Gastroesophageal sphincter (tissue), 4 donors: Measurements from ENCODE around the gene BTF3L4. TPM values are rescaled to one million over a fixed set of nuclear protein-coding genes. Genes with fewer than 3 reads are reported as not detected.

Source experiments
- ATAC-seq: fragments of 150-250 bp; one replicate; pipeline ENCODE4 v1.9.1; 2016; ENCODE audit warnings: mild to moderate bottlenecking, moderate library complexity
- H3K27ac ChIP-seq, 4 donors: fragments of 200-600 bp; sonication (generic) in 3 of 4; 1 replicate in 3 of 4; 2 replicates in 1 of 4; pipeline ENCODE4 v1.5.1; 2016 to 2019
- H3K27me3 ChIP-seq: fragments of 200-600 bp; sonication (generic); one replicate; pipeline ENCODE4 v1.5.1; 2019
- H3K36me3 ChIP-seq, 2 donors: fragments of 200-600 bp; sonication (generic); one replicate each; pipeline ENCODE4 v1.5.1; 2019; ENCODE audit warnings: control low read depth in 1 of 2
- H3K4me1 ChIP-seq, 3 donors: fragments of 200-600 bp; sonication (generic); 1 replicate in 2 of 3; 2 replicates in 1 of 3; pipeline ENCODE4 v1.5.1; 2016 to 2019; ENCODE audit warnings: control low read depth in 2 of 3
- H3K4me3 ChIP-seq, 2 donors: fragments of 200-600 bp; sonication (generic); one replicate each; pipeline ENCODE4 v1.5.1; 2019; ENCODE audit warnings: mild to moderate bottlenecking in 1 of 2, moderate library complexity in 1 of 2
- H3K9me3 ChIP-seq, 3 donors: fragments of 200-600 bp; sonication (generic); one replicate each; pipeline ENCODE4 v1.5.1; 2017 to 2019; ENCODE audit warnings: control low read depth in 2 of 3
- EP300 ChIP-seq: sonication (generic); formaldehyde crosslinking; IDR thresholded peaks from one replicate; pipeline ENCODE4 v1.6.1; 2017; ENCODE audit warnings: antibody characterized with exemption, mild to moderate bottlenecking
- POLR2A ChIP-seq, 2 donors: fragments of 450-650 bp; IDR thresholded peaks; one replicate each; pipeline ENCODE4 v1.6.1; 2017; ENCODE audit warnings: antibody characterized with exemption in 2 of 2, mild to moderate bottlenecking in 2 of 2, moderate library complexity in 1 of 2
- POLR2AphosphoS5 ChIP-seq: sonication (generic); formaldehyde crosslinking; IDR thresholded peaks from one replicate; pipeline ENCODE4 v1.6.1; 2017; ENCODE audit warnings: antibody characterized with exemption
- WGBS, 2 donors: methylation state at CpG; one replicate each; pipeline ENCODE4 v1.1.5; 2018; ENCODE audit warnings: low coverage in 1 of 2; 5-methylcytosine and 5-hydroxymethylcytosine counted together
- total RNA-seq, 4 donors: library from RNA; depleted of rRNA; stranded (reverse); fragments of >200 nt; gene quantifications; one replicate each; pipeline ENCODE4 v1.1.0, GENCODE V29; 2016
- TF ChIP-seq, protein P1 (sequence below), 4 experiments: fragments of 200-600 bp in 2 of 4; fragments of 450-650 bp in 2 of 4; sonication (generic) in 1 of 4; IDR thresholded peaks; one replicate each; pipeline ENCODE4 v1.5.1; 2017 to 2019; ENCODE audit warnings: antibody characterized with exemption in 4 of 4, mild to moderate bottlenecking in 2 of 4, moderate library complexity in 2 of 4

The BTF3L4 gene
- total RNA-seq, 4 donors from 2014 or later: 31.4 to 64.5 (median 42.0) TPM

DNA sequence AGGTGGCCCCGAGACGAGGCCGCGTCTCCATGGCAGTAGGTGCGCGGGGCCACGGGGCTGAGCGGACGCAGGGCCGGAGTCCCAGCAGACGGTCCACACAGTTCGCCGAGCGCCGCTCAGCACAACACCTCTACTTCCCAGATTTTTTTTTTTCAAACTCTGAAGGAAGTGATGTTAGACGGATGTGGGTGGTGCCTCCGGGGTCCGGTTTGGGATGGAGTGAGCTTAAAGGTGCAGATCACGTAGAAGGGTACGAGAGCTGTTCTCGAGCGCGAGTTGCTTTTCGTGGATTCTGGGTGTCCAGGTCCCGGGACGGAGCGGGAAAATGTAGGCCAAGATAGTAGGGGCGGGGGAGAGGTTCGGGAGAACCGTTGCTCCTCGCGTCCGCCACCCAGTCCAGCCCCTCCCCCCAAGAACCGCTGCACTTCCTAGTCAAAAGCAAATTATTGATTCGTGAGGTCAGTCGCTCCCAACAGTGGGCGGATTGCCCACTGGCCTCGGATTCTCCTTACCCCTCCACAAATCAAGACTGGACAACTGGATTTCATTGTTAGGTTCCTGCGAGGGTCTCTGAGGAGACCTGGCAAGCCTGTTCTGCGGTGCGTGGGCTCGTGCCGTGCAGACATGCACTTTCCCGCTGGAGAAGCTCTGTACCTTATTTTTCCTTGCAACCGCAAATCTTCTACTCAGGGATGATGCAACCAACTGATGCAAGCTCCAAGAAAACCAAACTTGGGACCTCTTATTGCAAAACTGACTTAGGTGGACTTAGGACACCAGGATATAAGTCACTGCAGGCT is 829 bp upstream of the BTF3L4 start, which contains the start of gene TXNDC12:
TSS of gene TXNDC12 (minus strand) at position 126 of the 800 bp plus-strand sequence. CDS start at position 31, 95 bp downstream.
- H3K4me1 ChIP-seq: peaks cover 7 to 58% (median 7%) of the 10 kb centered on the region in 3 donors
- no peak for TF ChIP-seq EP300
- TF ChIP-seq POLR2AphosphoS5: peak; percentile 59
- TF ChIP-seq, protein P1, sequence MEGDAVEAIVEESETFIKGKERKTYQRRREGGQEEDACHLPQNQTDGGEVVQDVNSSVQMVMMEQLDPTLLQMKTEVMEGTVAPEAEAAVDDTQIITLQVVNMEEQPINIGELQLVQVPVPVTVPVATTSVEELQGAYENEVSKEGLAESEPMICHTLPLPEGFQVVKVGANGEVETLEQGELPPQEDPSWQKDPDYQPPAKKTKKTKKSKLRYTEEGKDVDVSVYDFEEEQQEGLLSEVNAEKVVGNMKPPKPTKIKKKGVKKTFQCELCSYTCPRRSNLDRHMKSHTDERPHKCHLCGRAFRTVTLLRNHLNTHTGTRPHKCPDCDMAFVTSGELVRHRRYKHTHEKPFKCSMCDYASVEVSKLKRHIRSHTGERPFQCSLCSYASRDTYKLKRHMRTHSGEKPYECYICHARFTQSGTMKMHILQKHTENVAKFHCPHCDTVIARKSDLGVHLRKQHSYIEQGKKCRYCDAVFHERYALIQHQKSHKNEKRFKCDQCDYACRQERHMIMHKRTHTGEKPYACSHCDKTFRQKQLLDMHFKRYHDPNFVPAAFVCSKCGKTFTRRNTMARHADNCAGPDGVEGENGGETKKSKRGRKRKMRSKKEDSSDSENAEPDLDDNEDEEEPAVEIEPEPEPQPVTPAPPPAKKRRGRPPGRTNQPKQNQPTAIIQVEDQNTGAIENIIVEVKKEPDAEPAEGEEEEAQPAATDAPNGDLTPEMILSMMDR (IDR thresholded peaks at IDR 0.05): no peak
- TF ChIP-seq POLR2A (IDR thresholded peaks at IDR 0.05): peak; percentile 33 to 40
- WGBS, 2 donors: 0 to 1% methylated on average over 26 to 37 of the region's 45 CpGs

DNA sequence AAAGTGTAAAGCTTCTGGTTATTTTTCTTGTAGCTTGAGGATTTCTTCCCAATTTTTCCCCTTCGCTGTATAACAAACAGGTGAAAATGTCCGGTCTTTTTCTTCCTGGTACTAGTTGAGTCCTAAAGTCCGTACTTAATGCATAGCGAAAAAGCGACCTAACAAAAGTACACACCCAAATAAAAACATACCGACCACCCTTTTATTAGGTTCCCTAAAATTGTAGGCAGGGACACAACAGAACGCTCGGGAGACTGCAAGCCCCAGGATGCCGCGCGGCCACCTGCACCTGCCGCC is 281 bp upstream of the BTF3L4 start:
- ATAC-seq: no peak
- H3K27ac ChIP-seq: peak overlapping the region; percentile 87 to 96 (median 91)
- peak overlapping the region; percentile 79 to 87 for H3K4me3 ChIP-seq
- no peaks in the 10 kb centered on the region for H3K27me3 ChIP-seq
- WGBS, 2 donors: 0% methylated on average over 2 to 8 of the region's 12 CpGs
- H3K4me1 ChIP-seq: peaks cover 7 to 61% (median 7%) of the 10 kb centered on the region in 3 donors
- no peaks in the 10 kb centered on the region for H3K9me3 ChIP-seq
- H3K36me3 ChIP-seq: peaks cover 0 to 28% of the 10 kb centered on the region in 2 donors
- no peak for TF ChIP-seq POLR2A (IDR thresholded peaks at IDR 0.05)
- TF ChIP-seq, protein P1 (IDR thresholded peaks at IDR 0.05): no peak
- TF ChIP-seq EP300: no peak
- no peak for TF ChIP-seq POLR2AphosphoS5

More for the DNA sequence above, 829 bp upstream of the BTF3L4 start, which contains the start of gene TXNDC12:
- peak within 1 kb of the TSS; percentile 87 to 96 (median 91) for H3K27ac ChIP-seq
- peak; percentile 74 for ATAC-seq
- H3K36me3 ChIP-seq: peaks cover 0 to 26% of the 10 kb centered on the region in 2 donors
- no peaks in the 10 kb centered on the region for H3K9me3 ChIP-seq
- H3K4me3 ChIP-seq: peak within 1 kb of the TSS; percentile 79 to 87
- no peaks in the 10 kb centered on the region for H3K27me3 ChIP-seq

DNA sequence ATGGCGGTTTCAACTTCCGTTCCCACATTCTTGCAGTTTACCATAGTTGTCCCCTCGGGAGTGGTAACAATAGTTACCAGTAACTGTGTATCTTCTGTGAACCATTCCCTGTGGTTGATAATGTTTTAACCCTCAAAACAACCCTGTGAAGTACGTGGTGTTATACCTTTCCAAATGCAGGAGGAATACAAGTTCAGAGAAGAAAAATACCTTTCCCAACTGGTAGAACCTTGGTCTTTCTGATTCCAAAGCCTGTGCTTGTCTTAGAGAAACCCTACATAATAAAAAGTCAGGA is 789 bp downstream of the BTF3L4 start:
- H3K36me3 ChIP-seq: peaks cover 0 to 28% of the 10 kb centered on the region in 2 donors
- no peak for TF ChIP-seq EP300
- no peak for TF ChIP-seq POLR2AphosphoS5
- TF ChIP-seq, protein P1 (IDR thresholded peaks at IDR 0.05): no peak
- TF ChIP-seq POLR2A (IDR thresholded peaks at IDR 0.05): no peak
- H3K9me3 ChIP-seq: no peaks in the 10 kb centered on the region
- 0% methylated on average over 1 to 4 of the region's 4 CpGs for WGBS, 2 donors
- H3K4me3 ChIP-seq: peak overlapping the region; percentile 79 to 87
- no peaks in the 10 kb centered on the region for H3K27me3 ChIP-seq
- ATAC-seq: no peak
- H3K27ac ChIP-seq: peak overlapping the region; percentile 79 to 96 (median 91)
- peaks cover 7 to 61% (median 7%) of the 10 kb centered on the region in 3 donors for H3K4me1 ChIP-seq

DNA sequence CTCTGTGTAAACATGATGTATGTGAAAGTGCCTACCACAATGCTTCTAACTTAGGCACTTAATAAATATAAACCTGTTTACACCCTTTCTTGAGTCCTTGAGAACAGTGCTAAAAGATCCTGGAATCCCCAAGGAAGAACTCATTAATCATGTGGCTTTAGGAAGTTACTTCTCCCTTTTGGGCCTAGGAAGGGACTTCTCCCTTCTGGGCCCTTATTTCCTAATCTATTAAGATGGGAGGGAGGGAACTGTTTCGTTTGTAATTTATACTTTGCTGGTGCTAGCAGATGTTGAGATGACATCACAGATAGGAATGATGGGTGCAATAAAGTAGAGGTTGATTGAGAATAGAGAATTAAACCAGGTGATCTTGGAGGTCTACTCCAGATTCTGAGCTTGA is 1.2 kb downstream of the BTF3L4 start:
- Histone ChIP-seq H3K27ac (peak overlapping the region in 3 of 4 donors; percentile 2 to 93 (median 89)), H3K27me3 (no peaks in the 10 kb centered on the region), H3K9me3 (no peaks in the 10 kb centered on the region), H3K36me3 (peaks cover 0 to 28% of the 10 kb centered on the region in 2 donors), H3K4me1 (peaks cover 7 to 61% (median 7%) of the 10 kb centered on the region in 3 donors), H3K4me3 (peak overlapping the region; percentile 79 to 87)
- TF ChIP-seq POLR2A (IDR thresholded peaks at IDR 0.05) (no peak), POLR2AphosphoS5 (no peak), EP300 (no peak)
- TF ChIP-seq, protein P1 (IDR thresholded peaks at IDR 0.05): no peak
- no peak for ATAC-seq
- 0 to 29% methylated on average over 1 of the region's 1 CpG for WGBS, 2 donors

DNA sequence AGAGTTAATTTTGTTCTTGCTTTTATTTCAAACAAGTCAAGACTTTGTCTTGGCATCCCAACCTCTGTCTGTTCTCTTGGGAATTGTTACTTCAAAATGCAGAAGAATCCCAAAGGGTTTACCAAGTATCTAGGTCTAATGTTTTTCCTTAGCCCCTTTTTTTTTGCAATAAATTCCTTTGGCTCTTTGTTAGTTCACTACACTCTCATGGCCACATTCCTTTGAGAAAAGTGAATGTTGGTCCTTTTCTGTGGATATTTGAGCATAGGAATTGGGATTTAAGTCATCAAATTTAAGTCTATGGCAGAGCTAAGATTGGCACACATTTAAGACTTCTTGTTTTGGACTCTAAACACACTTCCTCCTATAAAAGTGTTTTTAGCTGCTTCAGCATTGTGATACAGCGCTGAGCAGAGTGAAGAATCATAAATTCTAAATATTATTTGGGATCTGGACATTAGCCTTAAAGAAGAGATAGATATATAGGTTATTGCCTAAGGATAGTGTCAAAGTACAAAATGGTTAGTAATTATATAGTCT is 1.9 kb downstream of the BTF3L4 start:
- Histone ChIP-seq H3K9me3 (no peaks in the 10 kb centered on the region), H3K4me3 (no peak overlapping the region), H3K27ac (peak overlapping the region in 1 of 4 donors; percentile 2), H3K27me3 (no peaks in the 10 kb centered on the region), H3K4me1 (peaks cover 7 to 60% (median 7%) of the 10 kb centered on the region in 3 donors), H3K36me3 (peaks cover 0 to 31% of the 10 kb centered on the region in 2 donors)
- no peak for TF ChIP-seq POLR2A (IDR thresholded peaks at IDR 0.05)
- TF ChIP-seq, protein P1 (IDR thresholded peaks at IDR 0.05): no peak
- TF ChIP-seq POLR2AphosphoS5: no peak
- no peak for TF ChIP-seq EP300
- WGBS, 2 donors: 73 to 91% methylated on average over 1 of the region's 1 CpG
- no peak for ATAC-seq
